Neural progenitor cell (in vitro differentiated cells): ENCODE measurements around the gene CMTM8. TPM values are rescaled to one million over a fixed set of nuclear protein-coding genes. Genes with fewer than 3 reads are reported as not detected.

ENCODE experiments used
- DNase-seq: peaks from one replicate; pipeline ENCODE4 v3.0.0-alpha.2; 2016; ENCODE audit warnings: low spot score
- H2AFZ ChIP-seq: fragments of 200-600 bp; sonication (generic); replicated peaks from 2 replicates; pipeline ENCODE4 v1.6.1; 2016; ENCODE audit warnings: antibody characterized with exemption
- H3F3A ChIP-seq: fragments of 200-600 bp; sonication (generic); 2 replicates; pipeline ENCODE4 v1.6.1; 2016; ENCODE audit warnings: antibody characterized with exemption, low read depth
- H3K27ac ChIP-seq: fragments of 200-600 bp; sonication (generic); 2 replicates; pipeline ENCODE4 v1.5.1; 2016; ENCODE audit warnings: mild to moderate bottlenecking
- H3K27me3 ChIP-seq: fragments of 200-600 bp; sonication (generic); 2 replicates; pipeline ENCODE4 v1.6.1; 2016; ENCODE audit warnings: mild to moderate bottlenecking, moderate library complexity
- H3K36me3 ChIP-seq: fragments of 200-600 bp; sonication (generic); 2 replicates; pipeline ENCODE4 v1.5.1; 2016
- H3K4me1 ChIP-seq: fragments of 200-600 bp; sonication (generic); 2 replicates; pipeline ENCODE4 v1.6.1; 2016; ENCODE audit warnings: mixed run types
- H3K4me2 ChIP-seq: fragments of 200-600 bp; sonication (generic); 2 replicates; pipeline ENCODE4 v1.6.1; 2016
- H3K4me3 ChIP-seq: fragments of 200-600 bp; sonication (generic); 2 replicates; pipeline ENCODE4 v1.5.1; 2016
- H3K79me2 ChIP-seq: fragments of 200-600 bp; sonication (generic); 2 replicates; pipeline ENCODE4 v1.6.1; 2016; ENCODE audit warnings: low read depth
- H3K9ac ChIP-seq: fragments of 200-600 bp; sonication (generic); 2 replicates; pipeline ENCODE4 v1.6.1; 2016
- H3K9me3 ChIP-seq: fragments of 200-600 bp; sonication (generic); 2 replicates; pipeline ENCODE4 v1.5.1; 2016; ENCODE audit warnings: low read depth
- H4K20me1 ChIP-seq: fragments of 200-600 bp; sonication (generic); 2 replicates; pipeline ENCODE4 v1.6.1; 2016; ENCODE audit warnings: low read depth
- H3K27ac Mint-ChIP-seq: 3 replicates; pipeline ENCODE4 v1.8.0; 2021; ENCODE audit warnings: mixed read lengths
- H3K27me3 Mint-ChIP-seq: 2 replicates; pipeline ENCODE4 v1.8.0; 2022; ENCODE audit warnings: low read depth, mild to moderate bottlenecking, inconsistent platforms, moderate library complexity, mixed read lengths; ENCODE audit not compliant: insufficient read depth
- H3K36me3 Mint-ChIP-seq: 3 replicates; pipeline ENCODE4 v1.8.0; 2021; ENCODE audit warnings: mixed read lengths
- H3K4me1 Mint-ChIP-seq: 3 replicates; pipeline ENCODE4 v1.8.0; 2021; ENCODE audit warnings: mixed read lengths
- H3K4me3 Mint-ChIP-seq: 3 replicates; pipeline ENCODE4 v1.8.0; 2021; ENCODE audit warnings: mild to moderate bottlenecking, moderate library complexity, mixed read lengths
- H3K9me3 Mint-ChIP-seq: 3 replicates; pipeline ENCODE4 v1.8.0; 2020; ENCODE audit warnings: mixed read lengths
- EZH2 ChIP-seq: fragments of 200-600 bp; sonication (generic); IDR thresholded peaks from 2 replicates; pipeline ENCODE4 v1.6.1; 2017; ENCODE audit warnings: antibody characterized with exemption, mild to moderate bottlenecking, moderate library complexity
- EZH2phosphoT487 ChIP-seq: fragments of 200-600 bp; sonication (generic); IDR thresholded peaks from 2 replicates; pipeline ENCODE4 v1.6.1; 2017; ENCODE audit warnings: antibody characterized with exemption
- total RNA-seq: library from RNA; depleted of rRNA; stranded (reverse); fragments of >200 nt; gene quantifications from 2 replicates; pipeline ENCODE4 v1.2.3, GENCODE V29; 2015; ENCODE audit warnings: low replicate concordance
- TF ChIP-seq, protein P1 (sequence below): fragments of 200-600 bp; sonication (generic); IDR thresholded peaks from 2 replicates; pipeline ENCODE4 v1.5.1; 2017; ENCODE audit warnings: antibody characterized with exemption, mild to moderate bottlenecking

CMTM8 gene
- total RNA-seq, 1 donor from 2014 or later = 2.1 TPM

DNA sequence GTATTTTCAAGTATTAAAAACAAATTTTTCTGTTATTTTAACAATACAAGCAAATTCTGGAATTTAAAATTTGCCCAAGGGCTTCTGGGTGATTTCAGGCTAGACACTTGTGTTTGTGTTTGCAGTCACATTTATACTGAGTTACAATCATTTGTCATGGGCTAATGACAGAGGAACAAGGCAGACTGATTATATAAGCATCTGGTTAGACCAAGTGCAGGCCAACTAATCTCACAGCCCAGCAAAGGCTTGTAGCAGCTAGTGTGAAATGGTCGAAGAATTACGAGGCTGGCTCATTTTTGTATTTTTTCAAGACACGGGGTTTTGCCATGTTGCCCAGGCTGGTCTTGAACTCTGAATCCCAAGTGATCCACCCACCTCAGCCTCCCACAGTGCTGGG is 52.1 kb downstream of the CMTM8 start:
- Histone ChIP-seq H3K9ac (no peak overlapping the region), H3K4me3 (no peak overlapping the region), H4K20me1 (no peaks in the 10 kb centered on the region), H3K27ac (no peak overlapping the region), H3K27me3 (no peaks in the 10 kb centered on the region), H3K4me2 (no peak overlapping the region), H3K36me3 (no peaks in the 10 kb centered on the region), H3K79me2 (no peaks in the 10 kb centered on the region), H3K9me3 (no peaks in the 10 kb centered on the region), H2AFZ (no peak overlapping the region), H3F3A (no peaks in the 10 kb centered on the region), H3K4me1 (no peaks in the 10 kb centered on the region)
- Mint-ChIP-seq H3K4me1 (no peaks in the 10 kb centered on the region), H3K9me3 (no peaks in the 10 kb centered on the region), H3K4me3 (no peak overlapping the region), H3K36me3 (no peaks in the 10 kb centered on the region), H3K27me3 (peaks cover under 1% of the 10 kb centered on the region), H3K27ac (no peak overlapping the region)
- DNase-seq = no peak
- TF ChIP-seq EZH2 (no peak), EZH2phosphoT487 (no peak)
- TF ChIP-seq, protein P1, sequence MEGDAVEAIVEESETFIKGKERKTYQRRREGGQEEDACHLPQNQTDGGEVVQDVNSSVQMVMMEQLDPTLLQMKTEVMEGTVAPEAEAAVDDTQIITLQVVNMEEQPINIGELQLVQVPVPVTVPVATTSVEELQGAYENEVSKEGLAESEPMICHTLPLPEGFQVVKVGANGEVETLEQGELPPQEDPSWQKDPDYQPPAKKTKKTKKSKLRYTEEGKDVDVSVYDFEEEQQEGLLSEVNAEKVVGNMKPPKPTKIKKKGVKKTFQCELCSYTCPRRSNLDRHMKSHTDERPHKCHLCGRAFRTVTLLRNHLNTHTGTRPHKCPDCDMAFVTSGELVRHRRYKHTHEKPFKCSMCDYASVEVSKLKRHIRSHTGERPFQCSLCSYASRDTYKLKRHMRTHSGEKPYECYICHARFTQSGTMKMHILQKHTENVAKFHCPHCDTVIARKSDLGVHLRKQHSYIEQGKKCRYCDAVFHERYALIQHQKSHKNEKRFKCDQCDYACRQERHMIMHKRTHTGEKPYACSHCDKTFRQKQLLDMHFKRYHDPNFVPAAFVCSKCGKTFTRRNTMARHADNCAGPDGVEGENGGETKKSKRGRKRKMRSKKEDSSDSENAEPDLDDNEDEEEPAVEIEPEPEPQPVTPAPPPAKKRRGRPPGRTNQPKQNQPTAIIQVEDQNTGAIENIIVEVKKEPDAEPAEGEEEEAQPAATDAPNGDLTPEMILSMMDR = no peak

DNA sequence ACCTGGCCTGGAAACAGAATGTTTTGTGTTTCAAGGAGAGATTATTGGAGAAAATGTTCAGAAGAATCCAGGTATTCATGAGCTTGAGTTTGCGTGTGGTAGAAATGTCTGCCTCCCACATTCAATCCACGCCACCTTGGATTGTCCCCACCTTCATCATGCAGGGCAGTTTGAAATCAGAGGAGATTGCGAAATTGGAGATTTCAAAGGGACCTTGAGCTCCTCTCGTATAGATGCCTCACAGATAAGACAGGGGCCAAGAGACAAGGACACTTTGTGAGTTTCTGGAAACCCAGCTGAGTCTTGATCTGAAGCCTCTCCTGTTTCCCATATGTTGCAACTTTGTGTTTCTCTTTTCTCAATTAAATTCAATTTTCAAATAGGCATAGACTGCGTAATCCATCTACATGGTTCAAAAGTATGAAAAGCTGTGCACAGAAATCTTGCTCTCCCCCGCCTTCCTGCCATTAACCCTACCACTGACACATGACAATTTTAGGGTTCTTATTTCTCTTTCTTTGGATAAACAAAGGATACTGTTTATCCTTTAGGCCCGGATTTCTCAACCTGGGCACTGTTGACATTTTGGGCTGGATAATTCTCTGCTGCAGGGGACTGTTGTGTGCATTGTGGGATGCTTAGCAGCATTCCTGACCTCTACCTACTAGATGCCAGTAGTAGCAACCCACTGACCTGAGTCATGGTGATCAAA is 53.8 kb downstream of the CMTM8 start:
- peaks cover 6% of the 10 kb centered on the region for H3K27me3 Mint-ChIP-seq
- no peak overlapping the region for H3K27ac ChIP-seq
- H3K36me3 Mint-ChIP-seq = no peaks in the 10 kb centered on the region
- H3K4me1 ChIP-seq = no peaks in the 10 kb centered on the region
- no peaks in the 10 kb centered on the region for H3K4me1 Mint-ChIP-seq
- H3K27ac Mint-ChIP-seq = no peak overlapping the region
- H2AFZ ChIP-seq = no peak overlapping the region
- H3K4me3 ChIP-seq = no peak overlapping the region
- no peaks in the 10 kb centered on the region for H3K9me3 Mint-ChIP-seq
- no peaks in the 10 kb centered on the region for H3K9me3 ChIP-seq
- no peak overlapping the region for H3K9ac ChIP-seq
- no peaks in the 10 kb centered on the region for H3K36me3 ChIP-seq
- no peak for DNase-seq
- H4K20me1 ChIP-seq = no peaks in the 10 kb centered on the region
- H3K4me2 ChIP-seq = no peak overlapping the region
- H3F3A ChIP-seq = no peaks in the 10 kb centered on the region
- H3K79me2 ChIP-seq = no peaks in the 10 kb centered on the region
- TF ChIP-seq EZH2phosphoT487 (no peak), EZH2 (no peak)
- TF ChIP-seq, protein P1 = no peak
- H3K27me3 ChIP-seq = no peaks in the 10 kb centered on the region
- H3K4me3 Mint-ChIP-seq = no peak overlapping the region

DNA sequence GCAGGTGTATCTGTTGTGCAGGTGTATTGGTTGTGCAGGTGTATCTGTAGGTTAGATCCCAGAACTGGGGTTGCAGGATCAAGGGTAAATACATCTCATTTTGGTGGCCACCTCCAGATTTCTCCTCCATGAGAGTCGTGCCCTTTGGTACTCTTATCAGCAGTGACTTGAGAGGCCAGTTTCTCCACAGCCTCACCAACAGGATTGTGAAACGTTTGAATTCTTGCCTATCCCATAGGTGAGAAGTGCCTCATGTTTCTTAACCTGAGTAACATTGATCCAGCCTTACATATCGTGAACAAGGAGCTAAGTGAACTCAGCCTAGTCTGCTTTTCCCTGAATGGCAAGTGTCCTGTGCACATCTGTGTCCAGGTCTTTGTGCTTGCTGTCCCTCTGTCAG is 55.4 kb downstream of the CMTM8 start:
- Histone ChIP-seq H3K27me3 (no peaks in the 10 kb centered on the region), H3K4me2 (no peak overlapping the region), H3K9me3 (no peaks in the 10 kb centered on the region), H3F3A (peaks cover 5% of the 10 kb centered on the region), H2AFZ (no peak overlapping the region), H3K79me2 (no peaks in the 10 kb centered on the region), H3K27ac (no peak overlapping the region), H3K9ac (no peak overlapping the region), H3K4me3 (no peak overlapping the region), H3K4me1 (peaks cover 5% of the 10 kb centered on the region), H3K36me3 (no peaks in the 10 kb centered on the region), H4K20me1 (no peaks in the 10 kb centered on the region)
- H3K9me3 Mint-ChIP-seq = no peaks in the 10 kb centered on the region
- H3K4me3 Mint-ChIP-seq = no peak overlapping the region
- no peak overlapping the region for H3K27ac Mint-ChIP-seq
- no peak for DNase-seq
- peaks cover 7% of the 10 kb centered on the region for H3K27me3 Mint-ChIP-seq
- TF ChIP-seq, protein P1 = no peak
- TF ChIP-seq EZH2phosphoT487 (no peak), EZH2 (no peak)
- H3K36me3 Mint-ChIP-seq = no peaks in the 10 kb centered on the region
- H3K4me1 Mint-ChIP-seq = peaks cover 5% of the 10 kb centered on the region
